ENCODE measurements around the gene PSIP1.

The PSIP1 gene

GRCh38 chr9:15521254-15521653 lies 10.5 kb upstream of the PSIP1 start:
- no peak for DNase-seq (ENCODE audit: extremely low read depth, low read depth)
- TF ChIP-seq CTCF (IDR thresholded peaks at IDR 0.05; ENCODE audit: low read depth, low read length), result no peak

- TF ChIP-seq CTCF (IDR thresholded peaks at IDR 0.05; ENCODE audit: low read depth, low read length), result no peak
- no peak for DNase-seq (ENCODE audit: extremely low read depth, low read depth)
These were observed 9.1 kb upstream of the PSIP1 start for GRCh38 chr9:15519831-15520230.

GRCh38 chr9:15513335-15513734 lies 2.6 kb upstream of the PSIP1 start:
- no peak for TF ChIP-seq CTCF (IDR thresholded peaks at IDR 0.05; ENCODE audit: low read depth, low read length)
- DNase-seq (ENCODE audit: extremely low read depth, low read depth), result no peak

GRCh38 chr9:15512889-15513288 lies 2.1 kb upstream of the PSIP1 start:
- no peak for DNase-seq (ENCODE audit: extremely low read depth, low read depth)
- no peak for TF ChIP-seq CTCF (IDR thresholded peaks at IDR 0.05; ENCODE audit: low read depth, low read length)

GRCh38 chr9:15512204-15512603 lies 1.4 kb upstream of the PSIP1 start:
- DNase-seq (ENCODE audit: extremely low read depth, low read depth), result no peak
- TF ChIP-seq CTCF (IDR thresholded peaks at IDR 0.05; ENCODE audit: low read depth, low read length), result no peak

- DNase-seq (ENCODE audit: extremely low read depth, low read depth), result no peak
- no peak for TF ChIP-seq CTCF (IDR thresholded peaks at IDR 0.05; ENCODE audit: low read depth, low read length)
These were observed 610 bp downstream of the PSIP1 start for GRCh38 chr9:15509931-15510788.

- TF ChIP-seq CTCF (IDR thresholded peaks at IDR 0.05; ENCODE audit: low read depth, low read length), result no peak
- no peak for DNase-seq (ENCODE audit: extremely low read depth, low read depth)
These were observed 4.8 kb downstream of the PSIP1 start for GRCh38 chr9:15505921-15506320.

Measured in AG09319 (cell line).